Stimulated activated CD4-positive, alpha-beta T cell treated with anti-CD3 and anti-CD28 coated beads, Interleukin-4, amount 100 ng/mL, for 48 hours (primary cell): ENCODE measurements around the gene SPAAR.

ENCODE experiments used
- DNase-seq, 2 donors: peaks; one replicate each; pipeline ENCODE4 v3.0.0-alpha.2; 2020; ENCODE audit warnings: low read depth in 2 of 2

The SPAAR gene

DNA sequence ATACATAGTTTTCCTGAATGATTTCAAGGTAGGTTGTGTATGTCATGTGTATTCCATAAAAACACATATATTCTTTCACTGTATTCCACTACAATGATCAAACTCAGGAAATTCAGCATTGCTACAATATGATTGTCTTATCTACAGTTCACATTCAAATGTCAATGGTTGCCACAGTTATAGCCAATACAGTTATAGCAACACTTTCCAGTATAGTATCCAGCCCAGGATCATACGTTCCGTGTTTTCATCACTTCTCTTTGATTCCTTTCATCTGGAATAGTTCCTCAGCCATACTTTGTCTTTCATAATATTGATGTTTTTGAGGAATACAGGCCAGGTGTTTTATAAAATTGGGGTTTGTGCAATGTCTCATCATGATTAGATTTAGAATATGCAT lies 39.2 kb downstream of the SPAAR start:
- no peak for DNase-seq

DNA sequence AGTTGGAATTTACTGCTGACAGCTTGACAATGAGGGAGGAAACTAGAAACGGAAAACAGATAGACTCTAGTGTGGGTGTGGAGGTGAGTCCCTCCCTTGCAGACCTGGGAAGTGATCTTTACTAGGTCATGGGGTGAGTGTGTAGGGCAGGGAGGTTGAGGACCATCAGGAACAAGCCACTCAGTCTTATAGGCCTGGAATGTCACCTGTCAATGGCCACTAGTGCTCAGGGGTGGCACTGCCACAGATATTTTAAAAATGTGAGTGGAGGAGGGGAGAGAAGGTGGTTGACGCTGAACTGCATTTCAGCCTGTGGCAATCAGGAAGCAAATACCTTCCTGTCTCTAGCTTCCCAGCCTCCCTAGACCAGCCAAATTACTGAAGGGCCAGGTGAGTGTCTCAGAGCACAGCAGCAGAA lies 39.6 kb downstream of the SPAAR start:
- DNase-seq: no peak

GRCh38 chr9:35951736-35952135 lies 42.4 kb downstream of the SPAAR start:
- DNase-seq: no peak

DNA sequence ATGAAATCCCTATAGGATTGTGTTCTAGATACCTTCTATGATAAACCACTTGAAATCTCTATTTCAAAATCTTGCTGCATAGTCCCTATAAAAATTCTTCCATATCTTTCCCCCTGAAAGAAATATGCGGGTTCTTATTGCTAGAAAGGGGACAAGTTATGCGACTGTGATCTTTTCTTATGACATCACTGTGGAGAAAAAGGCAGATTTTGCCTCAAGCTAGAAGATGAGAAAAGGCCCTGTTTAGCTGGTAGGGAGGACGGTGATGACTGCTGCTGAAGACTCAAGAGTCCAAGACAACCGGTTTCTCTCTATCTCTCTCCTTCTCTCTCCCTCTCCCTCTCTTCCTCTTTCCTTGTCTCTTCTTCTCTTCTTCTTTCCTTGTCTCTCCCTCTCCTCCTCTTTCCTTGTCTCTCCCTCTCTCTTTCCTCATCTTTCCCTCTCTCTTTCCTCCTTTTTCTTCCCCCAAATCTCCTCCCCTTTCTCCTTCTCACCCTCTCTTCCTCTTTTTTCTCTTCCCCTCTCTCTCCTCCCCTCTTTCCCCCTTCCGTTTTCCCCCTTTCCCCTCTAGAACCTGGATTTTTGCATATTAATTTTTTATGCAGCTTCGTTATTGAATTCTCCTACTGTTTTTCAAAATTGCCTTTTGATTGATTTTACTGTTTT lies 43.4 kb downstream of the SPAAR start:
- DNase-seq: no peak

DNA sequence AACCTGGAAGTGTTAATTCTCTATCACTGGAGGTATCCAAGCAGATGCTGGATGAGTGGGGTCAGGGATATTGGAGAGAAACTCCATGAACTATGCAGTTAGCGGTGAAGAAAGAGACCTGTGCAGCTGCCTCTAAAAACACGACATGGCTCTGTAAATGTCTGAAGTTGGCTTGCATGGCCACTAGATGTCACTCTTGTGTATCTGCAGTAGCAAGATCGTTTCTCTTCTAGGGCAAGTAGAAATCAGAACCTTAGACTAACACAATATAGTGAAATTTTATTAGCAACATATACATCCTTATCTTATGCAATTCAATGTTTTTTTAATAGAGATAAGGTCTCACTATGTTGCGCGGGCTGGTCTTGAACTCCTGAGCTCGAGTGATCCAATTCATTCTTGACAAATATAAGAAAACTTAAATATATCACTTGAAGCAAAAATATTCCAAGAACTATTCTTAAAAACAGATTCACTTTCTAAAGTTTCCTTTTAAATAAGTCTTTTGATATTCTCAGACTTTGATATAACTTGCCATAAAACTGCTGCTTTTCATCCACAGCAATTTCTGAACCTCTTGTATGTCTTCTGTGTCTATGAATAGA lies 45.8 kb downstream of the SPAAR start:
- peak in 1 of 2 donors; percentile 26 for DNase-seq

- DNase-seq: no peak
Measured at GRCh38 chr9:35956651-35957050, 47.4 kb downstream of the SPAAR start.

- no peak for DNase-seq
Measured at GRCh38 chr9:35958104-35958837, 49.0 kb downstream of the SPAAR start, which contains the start of gene OR2S2. OR2S2 (minus strand) TSS chr9:35958154; CDS start chr9:35958098, 56 bp downstream.

- DNase-seq: no peak
Measured at GRCh38 chr9:35960039-35960655, 50.9 kb downstream of the SPAAR start.
